ENCODE results near the gene NDUFB3.

Gene NDUFB3

DNA sequence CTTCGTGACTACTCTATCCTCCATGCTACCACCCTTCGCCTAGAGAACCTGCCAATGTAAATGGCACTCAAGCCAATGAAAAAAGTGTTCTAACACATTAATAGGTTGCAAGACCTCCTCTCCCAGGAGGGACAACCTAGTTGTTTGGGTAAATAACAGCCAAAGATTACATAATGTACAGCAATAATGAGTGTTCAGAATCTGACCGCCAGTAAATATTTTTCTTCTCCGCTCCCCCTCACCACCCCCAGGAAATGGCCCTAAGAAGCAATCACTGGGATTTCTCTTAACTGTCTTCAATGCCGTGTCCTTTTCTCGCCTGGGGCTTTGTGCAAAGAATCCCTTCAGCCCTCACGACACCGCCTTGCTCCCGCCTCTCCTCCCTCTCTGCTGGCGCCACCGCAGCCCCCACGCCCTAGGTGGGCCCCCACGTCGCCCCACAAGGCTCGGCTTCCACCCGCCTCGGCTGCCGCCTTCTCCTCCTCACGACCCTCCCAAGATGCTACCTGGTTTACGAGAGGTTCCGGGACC lies 788 bp upstream of the NDUFB3 start:
- no peak for DNase-seq (ENCODE audit: extremely low read depth, low read depth)
- TF ChIP-seq, protein P1, sequence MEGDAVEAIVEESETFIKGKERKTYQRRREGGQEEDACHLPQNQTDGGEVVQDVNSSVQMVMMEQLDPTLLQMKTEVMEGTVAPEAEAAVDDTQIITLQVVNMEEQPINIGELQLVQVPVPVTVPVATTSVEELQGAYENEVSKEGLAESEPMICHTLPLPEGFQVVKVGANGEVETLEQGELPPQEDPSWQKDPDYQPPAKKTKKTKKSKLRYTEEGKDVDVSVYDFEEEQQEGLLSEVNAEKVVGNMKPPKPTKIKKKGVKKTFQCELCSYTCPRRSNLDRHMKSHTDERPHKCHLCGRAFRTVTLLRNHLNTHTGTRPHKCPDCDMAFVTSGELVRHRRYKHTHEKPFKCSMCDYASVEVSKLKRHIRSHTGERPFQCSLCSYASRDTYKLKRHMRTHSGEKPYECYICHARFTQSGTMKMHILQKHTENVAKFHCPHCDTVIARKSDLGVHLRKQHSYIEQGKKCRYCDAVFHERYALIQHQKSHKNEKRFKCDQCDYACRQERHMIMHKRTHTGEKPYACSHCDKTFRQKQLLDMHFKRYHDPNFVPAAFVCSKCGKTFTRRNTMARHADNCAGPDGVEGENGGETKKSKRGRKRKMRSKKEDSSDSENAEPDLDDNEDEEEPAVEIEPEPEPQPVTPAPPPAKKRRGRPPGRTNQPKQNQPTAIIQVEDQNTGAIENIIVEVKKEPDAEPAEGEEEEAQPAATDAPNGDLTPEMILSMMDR (IDR thresholded peaks at IDR 0.05; ENCODE audit: low read depth, low read length), result no peak

DNA sequence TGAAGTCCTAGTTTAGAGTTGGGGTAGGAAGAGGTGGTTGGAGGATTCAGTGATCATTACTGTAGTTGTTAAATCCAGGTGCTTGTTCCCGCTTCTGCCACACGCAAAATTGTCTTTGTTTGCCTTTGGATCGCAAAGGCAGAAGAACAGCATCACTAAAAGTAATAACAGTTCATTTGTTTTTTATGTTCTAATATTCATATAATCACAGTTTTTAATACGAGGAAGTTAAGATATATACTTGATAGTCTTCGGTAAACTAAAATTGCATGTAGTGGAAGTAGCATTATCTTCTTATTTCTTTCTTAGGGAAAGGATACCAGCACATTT lies 365 bp downstream of the NDUFB3 start:
- DNase-seq (ENCODE audit: extremely low read depth, low read depth), result no peak
- TF ChIP-seq, protein P1 (IDR thresholded peaks at IDR 0.05; ENCODE audit: low read depth, low read length), result no peak

DNA sequence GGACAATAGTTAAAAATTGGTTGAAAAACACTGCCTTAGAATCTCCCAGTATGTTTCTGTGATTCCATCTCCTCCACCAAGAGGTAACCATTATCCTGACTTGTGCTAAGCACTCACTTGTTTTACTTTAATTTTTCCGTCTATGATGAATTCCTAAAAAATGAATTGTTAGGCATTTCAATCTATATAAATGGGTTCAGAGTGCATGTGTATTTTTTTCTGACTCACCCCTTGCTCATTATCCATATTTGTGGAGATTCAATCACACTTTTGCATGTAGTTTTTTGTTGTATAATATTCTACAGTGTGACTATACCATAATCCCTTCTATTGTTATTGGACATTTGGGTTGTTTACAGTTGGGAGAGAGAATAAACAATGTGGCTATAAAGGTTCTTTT lies 1.3 kb downstream of the NDUFB3 start:
- TF ChIP-seq, protein P1 (IDR thresholded peaks at IDR 0.05; ENCODE audit: low read depth, low read length), result no peak

DNA sequence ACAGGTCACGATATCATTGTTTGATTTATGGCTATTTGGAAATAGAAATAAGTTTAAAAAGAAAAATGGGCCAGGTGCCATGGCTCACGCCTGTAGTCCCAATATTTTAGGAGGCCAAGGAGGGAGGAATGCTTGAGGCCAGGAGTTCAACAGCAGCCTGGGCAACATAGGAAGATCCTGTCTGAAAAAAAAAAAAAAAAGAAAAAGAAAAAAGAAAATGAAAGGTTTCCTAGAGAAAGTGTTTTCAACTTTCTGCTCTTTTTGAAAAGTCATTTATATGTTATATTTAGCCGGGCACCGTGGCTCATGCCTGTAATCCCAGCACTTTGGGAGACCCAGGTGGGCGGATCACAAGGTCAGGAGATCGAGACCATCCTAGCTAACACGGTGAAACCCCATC lies 3.2 kb downstream of the NDUFB3 start:
- no peak for DNase-seq (ENCODE audit: extremely low read depth, low read depth)
- TF ChIP-seq, protein P1 (IDR thresholded peaks at IDR 0.05; ENCODE audit: low read depth, low read length), result no peak

More for the DNA sequence above, 1.3 kb downstream of the NDUFB3 start:
- no peak for DNase-seq (ENCODE audit: extremely low read depth, low read depth)

DNA sequence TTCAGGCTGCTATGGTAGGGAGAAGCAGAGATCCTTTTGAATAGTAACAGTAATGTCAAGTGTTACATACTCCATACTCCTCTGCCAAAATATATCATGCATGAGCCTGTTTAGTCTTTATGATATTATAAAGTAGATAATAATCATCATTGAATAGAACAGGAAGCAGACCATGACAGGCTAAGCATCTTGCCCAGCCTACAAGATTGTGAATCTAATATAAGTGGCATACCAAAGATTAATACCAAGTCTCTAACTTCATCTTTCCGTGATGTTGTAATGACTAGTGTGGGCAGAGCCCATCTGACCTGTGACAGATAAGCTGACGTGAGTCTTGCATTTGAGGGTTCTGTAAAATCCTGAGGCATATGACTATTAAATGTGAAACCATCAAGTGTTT lies 13.1 kb downstream of the NDUFB3 start:
- DNase-seq (ENCODE audit: extremely low read depth, low read depth), result no peak
- TF ChIP-seq, protein P1 (IDR thresholded peaks at IDR 0.05; ENCODE audit: low read depth, low read length), result no peak

DNA sequence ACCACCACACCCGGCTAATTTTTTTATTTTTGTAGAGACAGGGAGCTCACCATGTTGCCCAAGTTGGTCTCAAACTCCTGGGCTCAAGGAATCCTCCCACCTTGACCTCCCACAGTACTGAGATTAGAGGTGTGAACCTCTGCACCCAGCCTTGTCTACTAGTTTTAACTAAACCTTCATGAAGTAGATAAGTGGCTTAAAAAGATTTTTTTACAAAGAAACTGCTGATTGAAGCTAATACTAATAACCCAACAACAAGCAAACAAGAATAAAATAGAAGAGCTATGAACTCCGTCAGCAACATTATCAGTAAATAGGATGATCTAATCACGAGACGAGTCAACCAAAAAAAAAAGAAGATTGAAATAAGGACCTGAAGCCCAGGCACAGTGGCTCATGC lies 18.8 kb downstream of the NDUFB3 start:
- TF ChIP-seq, protein P1 (IDR thresholded peaks at IDR 0.05; ENCODE audit: low read depth, low read length), result no peak

DNA sequence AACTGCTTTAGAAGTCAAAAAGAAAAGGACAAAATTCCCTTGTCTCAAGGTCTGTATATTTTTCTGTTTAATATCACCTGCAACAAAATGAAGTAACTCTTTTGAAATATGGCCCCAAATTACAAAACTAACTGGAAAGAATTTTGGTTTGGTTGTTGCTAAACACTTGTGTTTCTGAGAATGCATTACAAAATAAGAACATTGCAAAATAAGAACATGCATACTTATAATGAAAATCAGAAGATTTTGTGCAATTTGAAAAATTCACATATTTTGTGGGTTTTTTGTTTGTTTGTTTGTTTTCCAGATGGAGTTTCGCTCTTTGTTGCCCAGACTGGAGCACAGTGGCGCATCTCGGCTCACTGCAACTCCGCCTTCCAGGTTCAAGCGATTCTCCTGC lies 21.8 kb downstream of the NDUFB3 start:
- DNase-seq (ENCODE audit: extremely low read depth, low read depth), result no peak
- TF ChIP-seq, protein P1 (IDR thresholded peaks at IDR 0.05; ENCODE audit: low read depth, low read length), result no peak

More for the DNA sequence above, 18.8 kb downstream of the NDUFB3 start:
- no peak for DNase-seq (ENCODE audit: extremely low read depth, low read depth)

All from AG09319 (cell line).